A549 (cell line): Measurements from ENCODE around the gene USP13. TPM values are rescaled to one million over a fixed set of nuclear protein-coding genes. Genes with fewer than 3 reads are reported as not detected.

Experiments used
- ATAC-seq, 2 experiments: fragments of 200-7000 bp in 1 of 2; fragments of >200 bp in 1 of 2; cut with Nextera tagmentation in 1 of 2; cut with Tn5 transposase in 1 of 2; 3 replicates each; pipeline versions ENCODE4 v1.8.0 to v1.9.1; 2018 to 2020; ENCODE audit warnings: mild to moderate bottlenecking in 1 of 2, moderate library complexity in 1 of 2
- CTCF ChIA-PET: fragments of 300-600 bp; sonication (Branson Sonifier 250); formaldehyde crosslinking; extraction: SDS; loops from one replicate; lab custom pipeline; 2021; ENCODE audit warnings: antibody characterized with exemption, inconsistent platforms; lab: Yijun Ruan, JAX
- POLR2A ChIA-PET: fragments of 350-600 bp; formaldehyde crosslinking; extraction: SDS; loops from one replicate; lab custom pipeline; 2021; ENCODE audit warnings: antibody characterized with exemption, inconsistent platforms; lab: Yijun Ruan, JAX
- DNase-seq, 2 experiments: peaks; one replicate each; pipeline versions ENCODE4 v3.0.0 to v3.0.0-alpha.2; 2011 to 2016; ENCODE audit warnings: low read depth in 1 of 2, low spot score in 1 of 2
- FAIRE-seq: peaks from 2 replicates; lab custom pipeline; 2011; peaks lifted over from hg19 to GRCh38; lab: Jason Lieb, UNC
- H3K27ac ChIP-seq, 2 experiments: fragments of >200 bp; sonication (Bioruptor Twin); formaldehyde crosslinking; 3 replicates each; pipeline ENCODE4 v1.5.1; 2016 to 2017
- H3K4me1 ChIP-seq: fragments of >200 bp; sonication (Bioruptor Twin); formaldehyde crosslinking; 3 replicates; pipeline ENCODE4 v1.6.1; 2016
- H3K4me2 ChIP-seq: fragments of >200 bp; sonication (Bioruptor Twin); formaldehyde crosslinking; 3 replicates; pipeline ENCODE4 v1.6.1; 2016
- H3K4me3 ChIP-seq: fragments of >200 bp; sonication (Bioruptor Twin); formaldehyde crosslinking; 3 replicates; pipeline ENCODE4 v1.5.1; 2016
- H3K9me3 ChIP-seq: fragments of >200 bp; sonication (Bioruptor Twin); formaldehyde crosslinking; 3 replicates; pipeline ENCODE4 v1.6.1; 2016
- BHLHE40 ChIP-seq: IDR thresholded peaks from 2 replicates; pipeline ENCODE4 v1.6.1; 2012; ENCODE audit warnings: low read depth, low read length, inconsistent platforms
- CHD2 ChIP-seq: fragments of 150-350 bp; IDR thresholded peaks from 2 replicates; pipeline ENCODE4 v1.6.1; 2014; ENCODE audit warnings: low read length; ENCODE audit not compliant: partially characterized antibody
- E2F6 ChIP-seq: IDR thresholded peaks from 2 replicates; pipeline ENCODE4 v1.6.1; 2012; ENCODE audit warnings: low read depth, borderline replicate concordance
- EP300 ChIP-seq, 2 experiments: fragments of >200 bp; sonication (Bioruptor Twin); formaldehyde crosslinking; IDR thresholded peaks; 2 replicates in 1 of 2; 3 replicates in 1 of 2; pipeline ENCODE4 v1.6.1; 2016 to 2017
- ESRRA ChIP-seq: fragments of 150-350 bp; IDR thresholded peaks from 2 replicates; pipeline ENCODE4 v1.6.1; 2014; ENCODE audit warnings: mild to moderate bottlenecking, low read length, borderline replicate concordance
- FOSB ChIP-seq: fragments of 250-450 bp; sonication (Bioruptor Pico); IDR thresholded peaks from 2 replicates; pipeline ENCODE4 v1.5.0; 2020; ENCODE audit warnings: mild to moderate bottlenecking, moderate library complexity
- FOXS1 ChIP-seq: fragments of 250-450 bp; sonication (Bioruptor Pico); IDR thresholded peaks from 2 replicates; pipeline ENCODE4 v1.5.0; 2020; ENCODE audit warnings: mild to moderate bottlenecking, moderate library complexity
- GATA3 ChIP-seq: IDR thresholded peaks from 2 replicates; pipeline ENCODE4 v1.6.1; 2012; ENCODE audit warnings: borderline replicate concordance
- HDAC2 ChIP-seq: fragments of 200-600 bp; sonication (generic); IDR thresholded peaks from 2 replicates; pipeline ENCODE4 v1.6.1; 2016
- HEYL ChIP-seq: fragments of 250-450 bp; sonication (Bioruptor Pico); IDR thresholded peaks from 2 replicates; pipeline ENCODE4 v1.8.0; 2021; ENCODE audit warnings: mild to moderate bottlenecking, moderate library complexity
- JUN ChIP-seq, 2 experiments: fragments of >200 bp; sonication (Bioruptor Twin); formaldehyde crosslinking; IDR thresholded peaks; 2 replicates in 1 of 2; 3 replicates in 1 of 2; pipeline ENCODE4 v1.6.1; 2016 to 2017
- KDM1A ChIP-seq: fragments of 200-600 bp; sonication (generic); IDR thresholded peaks from 2 replicates; pipeline ENCODE4 v1.6.1; 2016; ENCODE audit warnings: low read depth, mild to moderate bottlenecking
- MAFK ChIP-seq: fragments of 450-650 bp; IDR thresholded peaks from 2 replicates; pipeline ENCODE4 v1.6.1; 2014; ENCODE audit not compliant: partially characterized antibody
- MAZ ChIP-seq: fragments of 150-350 bp; IDR thresholded peaks from 2 replicates; pipeline ENCODE4 v1.6.1; 2014; ENCODE audit warnings: antibody characterized with exemption, low read depth, low read length, borderline replicate concordance
- MYC ChIP-seq: IDR thresholded peaks from 2 replicates; pipeline ENCODE4 v1.6.1; 2012; ENCODE audit warnings: mild to moderate bottlenecking, inconsistent platforms, low read length, improper control_type of control experiment, borderline replicate concordance
- NFE2L2 ChIP-seq: fragments of 150-350 bp; conservative IDR thresholded peaks from 2 replicates; pipeline ENCODE4 v1.6.1; 2014; ENCODE audit warnings: low read length
- NPAS2 ChIP-seq: fragments of 250-450 bp; sonication (Bioruptor Pico); IDR thresholded peaks from 2 replicates; pipeline ENCODE4 v1.8.0; 2022; ENCODE audit warnings: mild to moderate bottlenecking, moderate library complexity, borderline replicate concordance
- NR3C1 ChIP-seq: fragments of >200 bp; sonication (Bioruptor Twin); formaldehyde crosslinking; IDR thresholded peaks from 3 replicates; pipeline ENCODE4 v1.6.1; 2017
- PHF8 ChIP-seq: fragments of 200-600 bp; sonication (generic); IDR thresholded peaks from 2 replicates; pipeline ENCODE4 v1.6.1; 2016; ENCODE audit warnings: low read depth, mild to moderate bottlenecking, antibody characterized with exemption, moderate library complexity, borderline replicate concordance
- RAD21 ChIP-seq, 2 experiments: fragments of >200 bp in 1 of 2; sonication (Bioruptor Twin) in 1 of 2; formaldehyde crosslinking in 1 of 2; IDR thresholded peaks in 1 of 2; conservative IDR thresholded peaks in 1 of 2; 2 replicates in 1 of 2; 3 replicates in 1 of 2; pipeline ENCODE4 v1.6.1; 2012 to 2018; ENCODE audit warnings: inconsistent platforms in 1 of 2
- RNF2 ChIP-seq: fragments of 200-600 bp; sonication (generic); IDR thresholded peaks from 2 replicates; pipeline ENCODE4 v1.6.1; 2016; ENCODE audit warnings: low read depth, mild to moderate bottlenecking, antibody characterized with exemption, moderate library complexity, borderline replicate concordance
- TP53 ChIP-seq: fragments of 250-450 bp; sonication (Bioruptor Pico); IDR thresholded peaks from 2 replicates; pipeline ENCODE4 v1.5.0; 2021; ENCODE audit warnings: mild to moderate bottlenecking, moderate library complexity
- ZNF302 ChIP-seq: fragments of 250-450 bp; sonication (Bioruptor Pico); IDR thresholded peaks from 2 replicates; pipeline ENCODE4 v1.9.0; 2021; ENCODE audit warnings: inconsistent platforms, mild to moderate bottlenecking, moderate library complexity
- ZSCAN20 ChIP-seq: fragments of 250-450 bp; sonication (Bioruptor Pico); IDR thresholded peaks from 2 replicates; pipeline ENCODE4 v1.8.0; 2022; ENCODE audit warnings: mild to moderate bottlenecking, moderate library complexity
- WGBS: methylation state at CpG from one replicate; pipeline ENCODE4 v1.1.6; 2017; ENCODE audit errors: missing lambda C conversion rate; 5-methylcytosine and 5-hydroxymethylcytosine counted together
- polyA plus RNA-seq, 4 experiments: library from polyadenylated mRNA; depleted of rRNA in 3 of 4; stranded (reverse); fragments of >200 nt; fragmentation: RNase III in 1 of 4; extraction: RNeasy Plus Mini Kit Qiagen cat#74134 plus additional on column Dnase treatment in 1 of 4; gene quantifications; 2 replicates in 3 of 4; 3 replicates in 1 of 4; pipeline ENCODE4 v1.2.3, GENCODE V29; 2011 to 2017
- TF ChIP-seq, protein P1 (sequence below): IDR thresholded peaks from 2 replicates; pipeline ENCODE4 v1.6.1; 2012
- TF ChIP-seq, protein P2 (sequence below): fragments of >200 bp; sonication (Bioruptor Twin); formaldehyde crosslinking; IDR thresholded peaks from 3 replicates; pipeline ENCODE4 v1.6.1; 2016
- TF ChIP-seq, protein P3 (sequence below): fragments of 250-450 bp; sonication (Bioruptor Pico); IDR thresholded peaks from 2 replicates; pipeline ENCODE4 v1.5.0; 2021; ENCODE audit warnings: mild to moderate bottlenecking, moderate library complexity, borderline replicate concordance

USP13 gene
- polyA plus RNA-seq, 2 of the 4 experiments (the other 2 are of a cell fraction), result 7.5 to 10.2 TPM

GRCh38 chr3:179720196-179720595 is 67.4 kb downstream of the USP13 start:
- DNase-seq (no peak), FAIRE-seq (no peak), ATAC-seq (no peak)
- no peak overlapping the region for H3K4me2 ChIP-seq
- ChIA-PET POLR2A (no interaction called here), CTCF (no interaction called here)
- TF ChIP-seq NFE2L2, result no peak
- no peak for TF ChIP-seq RAD21 (conservative IDR thresholded peaks at IDR 0.05 in 1 of 2, IDR thresholded peaks at IDR 0.05 in 1 of 2)
- TF ChIP-seq MAFK, result no peak
- TF ChIP-seq JUN (IDR thresholded peaks at IDR 0.05), result no peak
- TF ChIP-seq CHD2, result no peak
- no peak for TF ChIP-seq EP300 (IDR thresholded peaks at IDR 0.05)
- TF ChIP-seq KDM1A, result no peak
- TF ChIP-seq ESRRA, result no peak
- no peak for TF ChIP-seq MAZ
- no peak for TF ChIP-seq PHF8
- TF ChIP-seq RNF2, result no peak
- TF ChIP-seq HEYL, result no peak
- TF ChIP-seq, protein P1, sequence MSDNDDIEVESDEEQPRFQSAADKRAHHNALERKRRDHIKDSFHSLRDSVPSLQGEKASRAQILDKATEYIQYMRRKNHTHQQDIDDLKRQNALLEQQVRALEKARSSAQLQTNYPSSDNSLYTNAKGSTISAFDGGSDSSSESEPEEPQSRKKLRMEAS, result no peak
- TF ChIP-seq BHLHE40, result no peak
- no peak for TF ChIP-seq NPAS2 (CRISPR knock-in tag)
- TF ChIP-seq, protein P2, sequence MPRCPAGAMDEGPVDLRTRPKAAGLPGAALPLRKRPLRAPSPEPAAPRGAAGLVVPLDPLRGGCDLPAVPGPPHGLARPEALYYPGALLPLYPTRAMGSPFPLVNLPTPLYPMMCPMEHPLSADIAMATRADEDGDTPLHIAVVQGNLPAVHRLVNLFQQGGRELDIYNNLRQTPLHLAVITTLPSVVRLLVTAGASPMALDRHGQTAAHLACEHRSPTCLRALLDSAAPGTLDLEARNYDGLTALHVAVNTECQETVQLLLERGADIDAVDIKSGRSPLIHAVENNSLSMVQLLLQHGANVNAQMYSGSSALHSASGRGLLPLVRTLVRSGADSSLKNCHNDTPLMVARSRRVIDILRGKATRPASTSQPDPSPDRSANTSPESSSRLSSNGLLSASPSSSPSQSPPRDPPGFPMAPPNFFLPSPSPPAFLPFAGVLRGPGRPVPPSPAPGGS, result no peak
- no peak for TF ChIP-seq NR3C1
- TF ChIP-seq ZNF302 (CRISPR knock-in tag), result no peak
- no peak for TF ChIP-seq FOSB (CRISPR knock-in tag)
- TF ChIP-seq, protein P3, sequence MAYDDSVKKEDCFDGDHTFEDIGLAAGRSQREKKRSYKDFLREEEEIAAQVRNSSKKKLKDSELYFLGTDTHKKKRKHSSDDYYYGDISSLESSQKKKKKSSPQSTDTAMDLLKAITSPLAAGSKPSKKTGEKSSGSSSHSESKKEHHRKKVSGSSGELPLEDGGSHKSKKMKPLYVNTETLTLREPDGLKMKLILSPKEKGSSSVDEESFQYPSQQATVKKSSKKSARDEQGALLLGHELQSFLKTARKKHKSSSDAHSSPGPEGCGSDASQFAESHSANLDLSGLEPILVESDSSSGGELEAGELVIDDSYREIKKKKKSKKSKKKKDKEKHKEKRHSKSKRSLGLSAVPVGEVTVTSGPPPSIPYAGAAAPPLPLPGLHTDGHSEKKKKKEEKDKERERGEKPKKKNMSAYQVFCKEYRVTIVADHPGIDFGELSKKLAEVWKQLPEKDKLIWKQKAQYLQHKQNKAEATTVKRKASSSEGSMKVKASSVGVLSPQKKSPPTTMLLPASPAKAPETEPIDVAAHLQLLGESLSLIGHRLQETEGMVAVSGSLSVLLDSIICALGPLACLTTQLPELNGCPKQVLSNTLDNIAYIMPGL (CRISPR knock-in tag), result no peak
- H3K4me1 ChIP-seq, result peaks cover 7% of the 10 kb centered on the region; the same call in 2 of the 3 replicates
- 77% methylated on average over 8 of the region's 8 CpGs for WGBS
- H3K9me3 ChIP-seq, result no peaks in the 10 kb centered on the region
- no peak overlapping the region for H3K4me3 ChIP-seq
- no peak overlapping the region for H3K27ac ChIP-seq

GRCh38 chr3:179723617-179724016 is 70.8 kb downstream of the USP13 start:
- TF ChIP-seq TP53 (no peak), ZNF302 (CRISPR knock-in tag) (no peak), MYC (no peak), BHLHE40 (no peak), KDM1A (no peak), RNF2 (no peak), HDAC2 (no peak), NPAS2 (CRISPR knock-in tag) (no peak), FOXS1 (CRISPR knock-in tag) (no peak), E2F6 (no peak), GATA3 (no peak), FOSB (CRISPR knock-in tag) (no peak), JUN (IDR thresholded peaks at IDR 0.05) (no peak), ZSCAN20 (no peak)
- TF ChIP-seq, protein P3 (CRISPR knock-in tag), result no peak
- TF ChIP-seq, all 56 proteins: peak for 0
- FAIRE-seq (no peak), DNase-seq (no peak), ATAC-seq (no peak)
- CTCF ChIA-PET, result no interaction called here
- Histone ChIP-seq H3K4me3 (no peak overlapping the region), H3K4me2 (no peak overlapping the region), H3K9me3 (no peaks in the 10 kb centered on the region), H3K4me1 (no peaks in the 10 kb centered on the region), H3K27ac (no peak overlapping the region)
- POLR2A ChIA-PET, result no interaction called here
